Tongue (tissue), 2 donors: ENCODE data around the gene MGMT. TPM values are rescaled to one million over a fixed set of nuclear protein-coding genes. Genes with fewer than 3 reads are reported as not detected.

Source experiments
- DNase-seq: peaks from one replicate; pipeline ENCODE4 v3.0.0-alpha.2; 2015
- total RNA-seq: library from RNA; depleted of rRNA; stranded (reverse); fragments of >200 nt; gene quantifications from one replicate; pipeline ENCODE4 v1.2.3, GENCODE V29; 2014

Gene MGMT
- total RNA-seq, 1 donor from 2014 or later = 37.8 TPM

- no peak for DNase-seq
Measured at GRCh38 chr10:129455625-129456024, 11.4 kb upstream of the MGMT start.

DNA sequence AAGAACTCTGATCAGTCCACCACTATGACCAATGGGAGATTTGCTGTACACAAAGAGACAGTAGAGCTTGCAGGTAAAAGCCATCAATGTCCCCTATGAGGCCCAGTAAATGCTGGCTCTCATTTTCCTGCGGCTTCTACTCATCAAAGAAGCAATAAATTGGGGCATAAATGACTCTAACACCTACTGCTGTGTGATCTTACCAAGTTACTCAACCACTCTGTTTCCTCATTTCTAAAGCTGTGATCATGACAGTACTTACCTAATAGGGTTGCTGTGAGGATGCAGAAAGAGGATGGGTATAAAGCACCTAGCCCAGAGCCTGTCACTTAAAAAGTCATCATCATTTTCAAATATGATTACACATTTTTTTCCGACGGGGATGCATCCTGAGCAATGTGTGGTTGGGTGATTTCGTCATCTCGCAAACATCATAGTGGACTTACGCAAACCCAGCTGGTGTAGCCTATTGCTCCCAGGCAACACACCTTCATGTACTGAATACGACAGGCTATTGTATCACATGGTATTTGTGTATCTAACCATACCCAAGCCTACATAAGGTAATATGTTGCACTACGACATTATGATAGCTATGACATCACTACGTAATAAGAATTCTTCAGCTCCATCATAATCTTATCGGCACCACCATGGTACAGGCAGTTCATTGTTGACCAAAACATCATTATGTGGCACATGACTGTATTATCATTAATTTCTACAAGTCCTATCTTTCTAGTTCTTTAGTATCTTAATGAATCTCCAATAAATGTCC lies 7.1 kb upstream of the MGMT start:
- DNase-seq = no peak

DNA sequence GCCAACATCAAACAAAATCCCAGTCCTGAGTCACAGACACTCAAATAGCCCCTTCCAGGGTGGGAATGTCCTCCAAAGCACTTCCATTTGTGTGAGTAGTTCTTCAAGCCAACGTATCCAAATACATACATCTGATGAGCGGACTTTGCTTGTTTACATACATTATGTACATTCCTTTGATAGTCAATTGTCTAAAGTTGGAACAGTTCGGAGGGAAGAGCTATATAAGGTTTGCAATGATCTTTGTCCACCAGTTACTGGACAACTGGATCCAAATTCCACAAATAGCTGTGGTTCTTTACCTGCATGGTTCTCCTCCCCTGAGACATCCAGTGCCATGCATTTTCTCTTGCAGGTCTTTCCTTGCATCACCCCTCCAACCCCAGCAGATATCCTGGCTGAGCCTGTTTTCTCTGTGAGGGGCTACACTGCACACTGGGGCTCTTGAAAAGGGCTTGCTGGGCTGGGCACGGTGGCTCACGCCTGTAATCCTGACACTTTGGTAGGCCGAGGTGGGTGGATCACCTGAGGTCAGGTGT lies 4.7 kb upstream of the MGMT start:
- no peak for DNase-seq

- DNase-seq = peak; percentile 8
Measured at GRCh38 chr10:129464251-129464650, 2.8 kb upstream of the MGMT start.

DNA sequence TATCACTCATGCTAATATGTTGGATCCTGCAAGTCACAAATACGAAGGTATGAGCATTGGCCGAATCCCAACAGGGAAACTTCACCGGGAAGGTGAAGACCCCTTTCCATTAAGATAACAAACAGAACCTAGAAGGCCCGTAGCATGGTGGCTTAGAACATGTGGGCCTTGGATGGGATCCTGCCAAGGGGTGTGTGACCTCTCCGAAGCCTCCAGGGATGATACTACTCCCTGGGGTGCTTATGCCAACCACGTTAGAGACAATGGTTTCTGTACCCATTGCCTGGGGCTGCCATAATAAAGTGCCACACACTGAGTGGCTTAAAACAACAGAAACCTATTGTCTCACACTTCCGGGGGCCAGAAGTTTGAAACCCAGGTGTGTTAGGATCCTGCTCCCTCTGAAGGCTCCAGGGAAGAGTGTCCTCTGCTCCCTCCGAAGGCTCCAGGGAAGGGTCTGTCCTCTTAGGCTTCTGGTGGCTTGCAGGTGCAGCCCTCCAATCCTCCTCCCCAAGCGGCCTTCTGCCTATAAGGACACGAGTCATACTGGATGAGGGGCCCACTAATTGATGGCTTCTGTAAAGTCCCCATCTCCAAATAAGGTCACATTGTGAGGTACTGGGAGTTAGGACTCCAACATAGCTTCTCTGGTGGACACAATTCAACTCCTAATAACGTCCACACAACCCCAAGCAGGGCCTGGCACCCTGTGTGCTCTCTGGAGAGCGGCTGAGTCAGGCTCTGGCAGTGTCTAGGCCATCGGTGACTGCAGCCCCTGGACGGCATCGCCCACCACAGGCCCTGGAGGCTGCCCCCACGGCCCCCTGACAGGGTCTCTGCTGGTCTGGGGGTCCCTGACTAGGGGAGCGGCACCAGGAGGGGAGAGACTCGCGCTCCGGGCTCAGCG lies 992 bp upstream of the MGMT start:
- no peak for DNase-seq

- peak; percentile 71 for DNase-seq
Measured at GRCh38 chr10:129467359-129468064, 471 bp downstream of the MGMT start.

DNA sequence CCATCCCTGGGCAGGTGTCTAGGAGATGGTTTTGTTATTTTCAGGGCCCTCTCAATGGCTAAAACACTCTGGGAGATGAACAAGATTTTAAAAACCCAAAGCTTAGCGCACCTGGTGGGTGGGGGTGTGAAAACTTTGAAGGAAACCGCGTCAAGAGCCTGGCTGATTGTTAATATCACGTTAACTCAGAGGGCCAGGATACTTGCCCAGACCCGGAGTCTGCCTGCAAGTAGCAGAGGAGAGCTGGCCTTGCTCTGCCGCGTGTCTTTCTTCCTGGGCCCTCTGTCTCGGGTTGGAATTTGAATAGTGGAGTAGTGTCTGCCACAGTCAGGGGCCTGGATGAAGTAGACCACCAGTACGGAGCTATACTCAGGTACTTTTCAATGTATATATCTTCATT lies 1.1 kb downstream of the MGMT start:
- no peak for DNase-seq

DNA sequence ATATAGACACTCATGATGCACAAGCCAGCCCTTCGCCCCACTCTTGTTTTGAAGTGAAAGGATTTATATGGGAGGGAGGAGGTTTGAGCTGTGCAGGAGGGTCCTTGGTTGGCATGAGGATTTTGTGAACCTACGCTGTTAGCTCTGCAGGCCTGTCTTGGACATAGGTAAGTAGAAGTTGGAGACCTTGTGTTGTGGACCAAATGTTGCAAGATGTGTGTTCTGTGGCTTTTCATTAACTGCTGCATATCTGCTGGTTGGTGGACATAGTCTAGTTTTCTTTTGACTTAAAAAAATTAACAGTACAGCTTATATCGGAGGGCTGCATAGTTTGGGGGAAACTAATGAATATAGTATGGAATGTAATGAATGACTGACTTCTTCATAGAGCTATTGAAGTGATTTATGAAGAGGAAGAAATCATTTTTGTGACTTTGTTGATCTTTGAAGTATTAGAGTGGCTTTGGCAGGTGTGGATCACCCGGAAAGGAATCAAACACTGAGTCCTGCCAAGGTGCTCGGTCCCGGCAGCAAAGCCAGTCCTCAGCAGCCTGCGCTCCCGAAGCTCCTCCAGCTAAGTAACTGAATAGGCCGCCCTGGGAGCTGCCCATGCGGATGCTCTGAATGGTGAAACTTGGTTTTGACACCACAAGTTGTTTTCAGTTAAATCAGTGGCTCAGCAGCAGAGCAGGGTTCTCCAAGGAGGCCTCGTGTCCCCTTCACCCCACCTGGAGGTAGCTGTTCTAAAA lies 3.2 kb downstream of the MGMT start:
- DNase-seq = no peak

DNA sequence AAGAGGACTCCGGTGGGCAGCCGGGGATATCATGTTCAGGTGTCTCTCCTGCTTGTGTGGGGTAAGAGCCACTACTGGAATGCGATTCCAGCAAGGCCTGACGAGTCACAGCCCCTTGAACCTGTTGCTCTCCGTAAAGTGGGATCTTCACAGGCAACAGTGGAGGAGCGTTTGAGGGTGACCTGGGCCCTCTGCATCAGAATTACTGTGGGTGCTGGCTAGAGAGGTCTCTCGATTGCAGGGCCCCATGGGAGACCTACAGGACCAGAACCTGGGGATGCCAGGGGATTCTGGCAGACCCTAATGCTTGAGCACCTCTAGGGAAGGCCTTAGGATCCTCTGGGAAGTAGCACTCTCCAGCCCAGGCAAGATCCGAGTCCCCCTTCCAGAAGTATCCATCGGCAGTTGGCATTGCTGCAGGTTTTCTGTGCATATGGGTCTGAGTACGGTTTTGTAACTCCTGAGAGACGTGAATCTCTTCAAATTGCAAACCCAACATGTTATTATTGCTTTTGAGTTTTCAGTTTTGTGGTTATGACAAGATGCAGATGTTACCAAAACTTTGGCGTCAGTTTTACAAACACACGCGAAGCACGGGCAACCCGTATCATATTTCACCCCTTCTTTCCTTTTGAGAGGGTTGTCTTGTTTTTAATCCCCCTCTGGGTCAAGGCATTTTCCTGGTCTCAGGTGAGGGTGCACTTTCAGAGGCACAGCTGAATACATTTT lies 4.6 kb downstream of the MGMT start:
- DNase-seq = no peak

DNA sequence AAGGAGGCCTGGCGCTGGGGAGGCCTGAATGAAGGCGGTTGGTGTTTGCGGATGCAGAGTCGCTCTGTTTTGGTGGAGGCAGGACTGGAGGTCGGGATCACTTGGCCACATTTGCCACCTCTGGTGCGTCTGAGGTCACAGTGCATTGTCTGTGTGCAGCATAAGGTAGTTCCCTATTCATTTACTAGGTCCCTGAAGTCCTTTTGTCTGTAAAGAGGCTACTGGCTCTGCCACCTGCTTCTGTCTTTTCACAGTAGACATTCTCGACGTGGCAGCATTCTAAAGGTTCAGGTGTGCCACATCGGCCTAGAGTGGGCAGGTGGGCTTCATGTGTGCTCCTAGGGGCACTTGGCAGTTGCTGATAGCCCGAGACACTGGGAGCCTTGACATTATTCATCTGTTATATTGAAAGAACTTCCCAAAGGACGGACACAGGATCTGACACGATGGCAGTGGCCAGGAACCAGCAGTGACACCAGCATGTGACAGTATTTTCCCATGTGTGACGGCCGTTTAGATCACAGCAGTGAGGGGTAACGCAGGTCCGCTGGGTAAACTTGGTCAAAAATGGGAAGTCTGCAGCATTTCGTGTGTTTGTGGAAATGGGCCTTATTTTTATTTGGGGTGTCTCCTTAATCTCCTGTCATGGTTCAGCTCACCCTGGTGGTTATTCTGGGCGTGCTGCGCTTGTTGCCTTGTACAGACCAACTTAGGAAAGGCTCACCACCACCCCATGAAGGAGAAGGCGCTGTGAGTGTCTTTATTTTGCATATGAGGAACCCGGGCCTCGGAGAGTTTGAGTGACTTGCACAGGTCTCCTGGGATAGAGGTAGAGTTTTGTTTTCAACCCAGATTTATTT lies 5.9 kb downstream of the MGMT start:
- DNase-seq = no peak

DNA sequence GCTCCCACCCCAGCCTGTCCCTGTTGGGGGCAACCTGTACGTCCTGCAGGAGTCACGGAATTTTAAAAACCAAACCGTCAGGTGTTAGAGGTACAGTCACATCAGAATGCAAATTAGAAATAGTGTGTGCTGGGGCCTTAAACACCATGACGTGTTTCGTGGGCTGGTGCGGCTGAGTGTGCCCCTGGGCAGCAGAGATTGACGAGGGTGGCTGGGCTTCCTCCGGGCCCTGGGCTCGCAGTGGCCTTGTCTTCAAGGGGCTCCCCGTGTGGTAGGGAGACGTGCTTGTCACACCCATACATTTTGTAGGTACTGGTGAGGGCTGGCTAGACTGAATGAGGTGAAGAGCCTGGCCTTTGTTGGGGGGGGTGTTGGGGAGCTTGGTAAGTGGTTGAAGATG lies 7.6 kb downstream of the MGMT start:
- no peak for DNase-seq

DNA sequence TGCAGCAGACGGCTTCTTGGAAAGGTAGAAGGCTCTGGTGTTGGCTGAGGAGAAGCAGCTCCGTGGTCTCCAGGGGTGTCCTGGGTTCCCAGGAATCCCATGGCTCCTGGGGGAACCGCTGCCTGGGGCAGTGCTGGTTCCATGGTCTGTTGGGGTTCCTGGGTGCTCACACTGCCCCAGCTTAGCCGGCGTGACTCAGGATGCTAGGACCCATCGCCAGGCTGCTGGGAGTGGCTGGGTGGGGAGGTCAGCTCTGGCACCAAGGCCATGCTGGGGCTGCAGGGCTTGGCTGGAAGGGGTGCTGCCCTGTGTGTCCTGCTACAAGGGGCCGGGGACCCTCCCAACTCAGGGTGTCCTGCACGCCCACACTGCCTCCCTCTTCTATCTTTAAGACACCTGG lies 9.4 kb downstream of the MGMT start:
- no peak for DNase-seq

DNA sequence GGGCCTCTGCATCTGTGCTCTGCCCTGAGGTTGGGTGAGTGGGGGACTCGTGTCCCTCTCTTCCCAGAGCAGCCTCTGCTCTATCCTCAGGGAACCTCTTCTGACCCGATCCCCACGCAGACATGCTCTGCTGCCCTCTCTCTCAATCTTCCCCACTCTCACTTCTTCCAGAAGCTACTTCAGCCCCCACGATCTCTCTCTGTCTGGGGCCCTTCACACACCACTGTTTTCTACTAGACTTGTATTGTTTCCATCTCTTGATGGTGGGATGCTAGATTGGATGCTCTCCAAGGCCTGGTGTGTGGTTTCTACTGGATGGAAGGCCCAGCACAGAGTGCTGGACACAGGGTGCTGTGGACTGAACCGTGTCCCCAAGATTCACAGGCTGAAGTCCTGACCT lies 10.0 kb downstream of the MGMT start:
- no peak for DNase-seq

DNA sequence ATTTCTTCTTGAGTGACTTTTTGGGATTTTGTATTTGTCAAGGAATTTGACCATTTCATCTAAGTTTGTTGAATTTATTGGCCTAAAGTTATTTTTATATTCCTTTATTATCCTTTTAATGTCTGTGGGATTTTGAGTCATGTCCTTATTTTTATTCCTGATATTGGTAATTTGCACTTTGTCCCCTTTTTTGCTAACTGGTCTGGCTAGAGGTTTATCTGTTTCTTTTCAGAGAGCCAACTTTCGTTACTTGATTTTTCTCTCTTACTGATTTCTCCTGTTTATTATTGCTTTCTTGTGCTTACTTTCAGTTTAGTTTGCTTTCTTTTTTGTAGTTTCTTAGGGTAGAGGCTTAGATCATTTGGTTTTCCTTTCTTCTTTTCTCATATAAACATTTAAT lies 14.6 kb downstream of the MGMT start:
- no peak for DNase-seq

- DNase-seq = no peak
Measured at GRCh38 chr10:129483430-129484010, 16.5 kb downstream of the MGMT start.

GRCh38 chr10:129486805-129487204 lies 19.8 kb downstream of the MGMT start:
- DNase-seq = no peak

DNA sequence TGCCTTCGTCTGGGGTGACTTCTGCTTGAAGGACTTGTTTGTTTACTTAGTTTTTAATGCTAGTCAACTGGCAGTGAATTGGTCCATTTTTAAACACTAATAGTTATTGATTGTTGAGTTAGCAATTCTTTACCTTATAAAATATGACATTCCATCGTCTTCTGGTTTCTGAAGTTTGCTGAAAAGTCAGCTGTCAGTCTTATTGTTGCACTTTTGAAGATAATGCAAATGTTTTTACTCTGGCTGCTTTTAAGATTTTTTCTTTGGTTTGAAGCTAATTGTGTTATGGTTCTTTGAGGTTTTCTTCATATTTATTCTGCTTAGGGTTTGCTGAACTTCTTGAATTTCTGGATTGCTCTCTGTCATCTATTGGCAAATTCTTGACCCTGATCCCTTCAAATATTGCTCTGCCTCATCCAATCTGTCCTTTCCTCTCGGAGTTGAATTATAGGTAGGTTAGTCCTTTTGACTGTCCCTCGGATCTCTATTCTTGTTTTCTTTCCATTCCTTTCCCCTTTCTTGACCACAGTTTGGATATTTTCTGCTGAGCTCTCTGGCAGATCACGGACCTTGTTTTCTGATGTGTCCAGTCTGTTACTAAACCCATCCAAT lies 24.2 kb downstream of the MGMT start:
- DNase-seq = no peak

GRCh38 chr10:129494176-129494575 lies 27.1 kb downstream of the MGMT start:
- no peak for DNase-seq

GRCh38 chr10:129494740-129495139 lies 27.7 kb downstream of the MGMT start:
- DNase-seq = no peak
